Activated CD4-positive, CD25-positive, alpha-beta regulatory T cell (primary cell): ENCODE data around the gene CDH23.

ENCODE experiments used
- DNase-seq, 4 experiments: peaks; one replicate each; lab custom pipeline; 2025; lab: John Stamatoyannopoulos, UW

Gene CDH23

DNA sequence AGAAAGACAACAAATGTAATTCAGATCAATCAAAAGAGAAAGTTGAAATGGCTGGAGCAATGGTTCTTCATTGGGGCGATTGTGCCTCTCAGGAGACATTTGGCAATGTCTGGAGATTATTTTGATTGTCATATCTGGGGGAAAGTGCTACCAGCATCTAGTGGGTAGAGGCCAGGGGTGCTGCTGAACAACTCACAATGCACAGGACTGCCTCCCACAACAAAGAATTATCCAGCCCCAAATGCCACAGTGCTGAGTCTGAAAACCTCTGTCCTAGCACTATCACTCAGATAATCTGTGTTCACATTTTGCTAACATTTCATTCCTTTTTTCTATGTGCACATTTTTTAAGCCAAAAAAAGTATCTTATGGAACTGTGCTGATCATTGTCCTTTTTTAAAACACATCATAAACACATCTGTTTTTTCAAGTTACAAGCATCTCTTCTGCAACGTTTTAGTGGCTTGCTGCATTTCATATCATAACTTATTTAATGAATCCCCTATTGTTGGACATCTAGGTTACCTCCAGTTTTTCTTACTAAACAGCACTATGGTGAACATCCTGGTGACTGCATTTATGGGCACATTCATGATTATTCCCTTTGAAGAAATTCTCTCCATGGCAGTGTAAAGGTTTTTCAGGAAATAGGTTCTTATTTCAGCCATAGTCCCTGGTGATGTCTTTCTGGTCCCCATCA lies 208.7 kb downstream of the CDH23 start:
- DNase-seq, result no peak

DNA sequence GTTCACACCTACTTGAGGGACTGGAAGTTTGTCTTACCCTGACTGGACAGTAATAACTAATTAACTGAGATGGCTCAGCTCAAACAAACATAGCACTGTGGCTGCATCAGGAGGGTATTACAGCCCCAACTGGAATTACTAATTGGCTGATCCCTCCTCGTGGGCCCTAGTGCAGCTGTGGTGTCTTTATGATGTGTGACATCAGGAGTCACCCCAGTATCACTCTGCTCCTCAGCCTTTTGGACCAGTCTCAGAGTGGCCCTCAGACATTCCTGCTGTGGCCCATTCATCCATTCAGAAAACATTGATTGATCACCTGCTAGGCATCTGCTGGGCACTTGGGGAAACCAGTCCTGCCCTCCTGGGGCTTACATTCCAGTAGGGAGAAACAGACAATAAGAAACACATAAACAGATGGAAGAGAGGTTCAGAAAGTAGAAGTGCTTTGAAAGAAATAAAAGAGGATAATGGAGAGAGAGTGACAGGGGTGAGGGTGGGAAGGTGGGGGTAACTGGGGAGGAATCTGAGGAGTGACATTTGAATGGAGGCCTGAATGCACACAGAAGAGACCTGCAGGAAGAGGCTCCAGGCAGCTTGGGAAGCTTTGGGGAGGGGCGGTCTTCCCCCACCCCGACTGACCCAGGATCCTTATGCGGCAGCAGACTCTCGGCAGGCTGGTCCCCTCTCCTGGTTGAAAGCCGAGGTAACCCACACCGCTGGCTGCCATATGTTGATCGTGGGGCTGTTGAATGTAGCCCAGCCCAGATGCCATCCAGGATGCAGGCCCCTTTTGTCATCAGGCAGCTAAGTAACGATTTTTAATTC lies 209.7 kb downstream of the CDH23 start:
- no peak for DNase-seq

DNA sequence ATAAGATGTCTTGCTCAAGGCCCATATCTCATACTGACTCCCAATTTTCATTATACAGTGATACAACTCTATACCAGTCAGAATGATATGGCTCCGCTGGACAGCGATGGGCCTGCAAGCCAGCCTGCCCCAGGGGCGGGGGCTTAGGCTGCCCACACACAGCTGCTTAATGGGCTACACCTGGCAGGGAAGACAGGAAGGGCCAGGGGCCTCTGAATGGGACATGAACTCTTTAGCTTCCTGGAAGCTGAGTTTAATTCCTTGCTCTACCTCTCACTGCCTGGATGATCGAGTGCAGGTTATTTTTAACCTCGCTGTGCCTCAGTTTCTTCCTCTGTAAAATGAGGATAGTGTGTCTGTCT lies 210.3 kb downstream of the CDH23 start:
- no peak for DNase-seq

DNA sequence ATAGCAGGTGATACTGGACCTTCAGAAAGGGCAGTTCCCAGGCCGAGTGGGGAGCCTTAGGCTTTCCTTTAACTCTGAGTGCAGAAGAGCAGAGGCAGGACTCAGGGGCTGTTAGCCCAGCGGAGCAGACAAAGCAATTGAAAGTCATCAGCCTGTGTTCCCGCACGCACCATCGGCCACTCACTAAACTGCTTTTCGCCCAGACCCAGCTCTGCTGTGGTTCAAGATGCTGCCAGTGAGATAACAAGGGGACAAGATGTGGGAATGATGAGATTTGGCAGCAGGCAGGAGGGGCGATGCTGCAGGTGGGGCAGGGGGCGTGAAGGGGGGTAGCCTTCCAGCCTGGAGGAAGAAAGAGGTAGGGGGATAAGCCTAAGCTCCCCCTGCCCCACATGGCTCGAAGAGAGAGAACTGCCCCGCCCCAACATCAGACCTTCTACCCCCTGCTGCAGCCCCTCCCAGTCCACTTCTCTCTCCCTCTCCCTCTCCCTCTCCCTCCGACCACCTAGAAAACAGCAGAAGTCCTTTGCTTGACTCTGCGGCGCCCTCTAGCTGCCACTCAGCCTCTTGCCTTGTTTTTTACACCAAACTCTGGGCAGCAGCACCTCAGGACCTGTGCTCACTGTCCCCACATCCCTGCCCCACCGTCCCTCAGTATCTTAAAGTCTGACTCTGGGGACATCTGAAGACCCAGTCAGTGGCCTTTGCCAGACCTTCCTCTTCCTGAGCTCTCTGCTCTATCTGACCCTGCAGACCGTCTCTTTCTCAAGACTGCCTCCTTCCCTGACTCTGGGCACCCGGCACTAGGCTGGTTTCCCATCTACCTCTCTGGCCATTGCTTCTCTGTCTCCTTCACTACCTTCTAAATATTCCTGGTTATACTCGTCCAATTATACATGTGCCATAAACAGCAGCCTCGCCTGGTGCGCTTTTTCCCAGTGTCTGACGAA lies 212.4 kb downstream of the CDH23 start:
- peak; percentile 9 to 43 (median 22) for DNase-seq

DNA sequence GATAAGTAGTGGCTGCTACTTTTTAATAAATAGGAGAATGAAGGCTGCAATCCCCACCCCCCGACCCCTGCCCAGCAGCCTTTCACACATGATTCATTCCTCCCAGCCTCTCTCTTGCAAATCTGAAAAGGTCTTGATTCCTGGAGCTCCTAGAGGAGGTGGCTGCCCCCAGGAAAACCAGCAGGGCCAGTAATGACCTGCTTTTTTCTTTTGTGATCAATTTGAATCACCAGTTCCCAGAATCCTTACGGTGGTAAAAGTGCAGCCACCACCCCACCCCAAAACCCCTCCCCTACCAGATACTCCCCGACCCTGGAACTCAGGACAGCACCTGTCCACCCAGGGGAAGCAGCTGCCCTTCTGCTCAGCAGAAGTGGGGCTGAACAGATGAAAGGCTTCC lies 213.9 kb downstream of the CDH23 start:
- DNase-seq, result no peak

DNA sequence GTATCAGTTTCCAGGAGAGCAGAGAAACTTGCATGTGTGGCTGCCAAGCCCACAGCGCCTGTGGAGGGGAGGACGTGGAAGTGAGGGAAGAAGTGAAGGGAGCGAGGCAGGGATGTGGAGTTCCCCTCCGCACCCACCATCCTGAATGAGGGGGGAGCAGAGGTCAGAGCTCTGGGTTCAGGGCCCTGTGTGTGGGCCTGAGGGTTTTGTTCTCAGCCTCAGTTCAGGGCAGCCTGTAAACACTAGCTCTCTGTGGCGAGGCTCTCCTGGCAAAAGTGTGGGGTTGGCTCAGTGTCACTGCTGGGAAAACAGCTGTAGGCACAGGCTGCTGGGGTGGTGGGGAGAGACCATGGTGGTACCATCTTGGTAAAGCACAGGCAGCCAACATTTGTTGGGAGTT lies 214.4 kb downstream of the CDH23 start:
- no peak for DNase-seq

DNA sequence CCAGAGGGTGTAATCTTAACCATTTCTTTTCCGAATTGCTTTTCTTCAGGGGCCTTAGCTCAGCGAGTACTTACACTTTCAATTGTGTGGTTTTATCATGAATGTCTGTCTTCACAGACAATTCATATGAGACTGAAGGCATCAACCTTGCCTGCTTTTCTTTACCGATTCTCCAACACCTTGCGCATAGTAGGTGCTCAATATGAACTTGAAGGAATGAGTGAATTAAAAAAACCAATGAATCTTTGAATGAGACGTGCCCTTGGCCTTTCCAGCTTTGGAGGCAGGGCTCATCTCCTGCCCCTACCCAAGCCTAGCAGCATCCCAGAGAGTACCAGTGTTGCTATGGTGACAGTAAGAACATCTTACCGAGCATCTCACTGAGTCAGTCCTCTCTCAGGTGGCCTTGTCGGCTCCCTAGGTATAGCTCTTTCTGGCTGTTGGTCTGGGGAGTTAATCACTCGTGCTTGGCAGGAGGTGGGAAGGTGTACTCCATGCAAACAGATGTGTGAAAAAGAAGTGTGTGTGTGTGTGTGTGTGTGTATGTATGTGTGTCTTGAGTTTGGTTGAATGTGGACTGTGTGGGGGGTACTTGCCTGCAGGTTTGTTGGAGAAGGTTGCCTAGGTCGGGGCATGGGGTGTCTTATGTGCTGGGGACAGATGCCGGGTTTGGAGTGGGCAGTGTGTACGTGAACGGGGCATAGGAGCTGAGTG lies 215.1 kb downstream of the CDH23 start:
- DNase-seq, result no peak

DNA sequence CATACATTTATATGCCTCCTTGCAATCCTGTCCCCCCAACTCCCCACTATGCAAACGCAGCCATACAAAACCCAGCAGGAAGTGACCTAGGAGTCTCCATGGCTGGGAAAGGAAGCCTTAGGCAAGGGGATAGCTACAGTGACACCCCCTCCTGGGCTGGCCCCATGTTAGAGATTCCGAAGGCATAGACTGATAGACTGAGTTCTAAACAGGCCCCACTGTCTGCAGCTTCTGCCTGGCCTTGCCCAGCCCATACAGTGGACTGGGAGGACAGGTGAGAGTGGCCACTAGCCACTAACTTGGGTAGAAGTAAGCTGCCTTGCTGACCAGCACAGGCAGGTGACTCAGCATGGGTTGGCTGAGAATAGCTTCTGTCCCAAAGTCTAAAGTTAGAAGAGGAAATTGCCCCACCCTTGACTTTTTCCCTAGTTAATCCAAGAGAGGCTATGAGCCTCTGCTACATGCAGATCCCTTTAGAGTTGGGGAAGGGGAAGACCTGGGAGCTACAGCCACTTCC lies 216.6 kb downstream of the CDH23 start:
- DNase-seq, result no peak

DNA sequence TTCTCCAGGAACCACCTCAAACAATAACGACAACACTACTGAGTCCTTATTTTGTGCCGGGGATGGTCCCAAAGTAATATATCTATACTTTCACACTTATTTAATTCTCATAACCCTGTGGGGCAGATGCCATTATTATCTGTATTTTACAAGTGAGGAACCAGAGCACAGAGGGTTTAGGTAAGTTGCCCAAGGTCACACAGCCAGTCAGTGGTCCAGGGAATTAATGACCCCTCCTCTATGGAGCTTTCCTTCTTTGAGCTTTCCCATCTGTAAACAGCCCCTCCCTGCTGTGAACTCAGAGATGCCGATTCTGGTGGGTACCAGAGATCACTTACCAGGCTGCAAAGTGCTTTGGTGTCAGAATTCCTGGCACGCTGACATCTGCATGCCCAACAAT lies 217.2 kb downstream of the CDH23 start:
- no peak for DNase-seq

DNA sequence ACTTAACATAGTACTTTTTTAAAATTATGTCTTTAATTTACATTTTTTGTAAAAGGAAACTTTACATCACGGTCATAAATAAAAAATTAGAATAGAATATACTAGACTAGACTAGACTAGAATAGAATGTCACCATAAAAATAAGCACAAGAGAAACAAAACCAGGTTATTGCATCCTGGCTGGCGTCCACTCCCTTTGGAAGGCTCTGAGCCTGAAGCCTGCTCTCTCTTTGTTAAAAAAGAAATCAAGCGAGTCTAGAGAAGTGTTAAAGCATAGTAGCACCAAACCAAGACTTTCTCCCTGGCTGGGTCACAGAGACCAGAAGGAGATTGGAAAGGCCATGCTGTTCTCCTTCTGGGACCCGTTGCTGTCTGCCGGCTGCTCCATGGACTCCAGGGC lies 218.2 kb downstream of the CDH23 start:
- DNase-seq, result no peak

DNA sequence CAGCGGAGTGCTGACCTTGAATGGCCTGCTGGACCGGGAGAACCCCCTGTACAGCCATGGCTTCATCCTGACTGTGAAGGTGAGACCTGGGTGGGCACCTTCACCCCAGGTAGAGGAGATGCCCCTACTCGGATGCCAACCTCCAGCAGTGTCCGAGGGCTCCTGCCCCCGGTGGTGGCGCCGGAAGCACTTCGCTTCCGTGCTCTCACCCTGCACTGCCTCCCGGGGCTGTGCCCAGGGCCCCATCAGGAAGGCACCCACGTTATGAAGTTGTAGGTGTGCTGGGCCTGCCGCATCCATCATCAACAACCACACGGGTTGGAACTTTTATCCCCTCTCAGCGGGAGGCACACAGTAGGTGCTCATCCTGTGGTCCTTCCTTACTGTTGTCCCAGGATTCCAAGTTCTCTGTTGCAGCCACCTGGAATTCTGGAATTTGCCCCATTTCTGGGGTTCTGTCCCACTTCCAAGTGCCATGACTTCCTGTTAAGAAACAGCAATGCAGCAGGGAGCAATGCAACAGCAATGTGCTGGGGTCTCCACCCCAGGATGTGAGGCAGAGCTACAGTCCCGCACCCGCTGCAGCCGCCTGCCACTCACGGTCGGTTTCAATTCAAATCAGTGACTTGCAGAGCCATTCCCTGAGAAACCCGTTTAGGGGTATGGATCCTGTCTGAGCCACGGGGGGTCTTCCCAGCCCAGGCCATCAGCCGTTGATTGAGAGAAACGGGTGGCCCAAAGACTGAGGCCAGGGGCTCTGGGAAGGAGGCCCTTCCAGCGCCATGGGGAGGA lies 219.0 kb downstream of the CDH23 start:
- no peak for DNase-seq

DNA sequence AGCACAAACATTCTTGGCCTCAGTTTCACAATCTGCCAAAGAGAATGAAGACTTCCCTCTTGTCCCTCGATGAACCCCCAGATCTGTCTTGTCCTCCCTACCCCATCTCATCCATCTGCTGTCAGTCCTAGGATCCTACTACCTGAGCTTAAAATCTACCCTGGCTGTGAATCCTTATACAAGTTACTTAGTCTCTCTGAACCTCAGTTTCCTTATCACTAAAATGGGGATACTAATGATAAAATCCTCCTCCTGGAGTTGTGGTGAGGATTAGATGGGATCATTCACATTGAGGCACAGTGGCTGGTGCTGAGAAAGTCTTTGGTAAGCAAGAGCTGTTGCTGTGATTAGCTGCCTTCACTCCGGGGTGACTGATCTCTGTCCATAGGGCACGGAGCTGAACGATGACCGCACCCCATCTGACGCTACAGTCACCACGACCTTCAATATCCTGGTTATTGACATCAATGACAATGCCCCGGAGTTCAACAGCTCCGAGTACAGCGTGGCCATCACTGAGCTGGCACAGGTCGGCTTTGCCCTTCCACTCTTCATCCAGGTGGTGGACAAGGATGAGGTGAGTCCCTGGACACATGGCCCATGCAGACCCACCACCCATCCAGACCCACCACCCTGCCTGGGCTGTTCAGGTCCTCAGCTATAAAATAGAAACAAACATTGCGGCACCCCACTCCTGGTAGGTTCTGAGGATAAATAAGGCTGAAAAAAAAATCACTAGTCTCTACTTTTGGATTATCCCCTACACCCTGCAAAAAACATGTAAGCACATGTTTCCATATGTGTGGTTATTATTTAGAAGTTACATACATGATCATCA lies 220.3 kb downstream of the CDH23 start:
- no peak for DNase-seq

DNA sequence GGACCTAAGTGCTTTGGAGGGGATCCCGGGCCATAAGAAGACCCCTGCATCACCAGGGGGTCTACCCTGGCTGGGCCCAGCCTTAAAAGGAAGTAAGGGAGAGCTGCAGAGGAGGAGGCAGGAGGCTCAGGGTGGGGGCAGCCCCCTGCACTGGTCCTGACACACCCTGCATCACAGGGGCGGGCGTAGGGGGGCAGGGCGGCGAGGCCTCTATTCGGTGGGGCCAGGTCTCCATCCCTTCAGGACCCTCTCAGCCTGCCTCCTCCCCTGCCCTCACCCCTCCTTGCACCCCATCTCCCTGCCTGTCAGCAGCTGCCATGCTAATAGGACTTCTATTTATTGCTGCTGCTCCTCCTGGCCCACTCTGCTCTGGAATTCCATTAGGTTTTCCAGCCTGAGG lies 221.5 kb downstream of the CDH23 start:
- DNase-seq, result no peak

DNA sequence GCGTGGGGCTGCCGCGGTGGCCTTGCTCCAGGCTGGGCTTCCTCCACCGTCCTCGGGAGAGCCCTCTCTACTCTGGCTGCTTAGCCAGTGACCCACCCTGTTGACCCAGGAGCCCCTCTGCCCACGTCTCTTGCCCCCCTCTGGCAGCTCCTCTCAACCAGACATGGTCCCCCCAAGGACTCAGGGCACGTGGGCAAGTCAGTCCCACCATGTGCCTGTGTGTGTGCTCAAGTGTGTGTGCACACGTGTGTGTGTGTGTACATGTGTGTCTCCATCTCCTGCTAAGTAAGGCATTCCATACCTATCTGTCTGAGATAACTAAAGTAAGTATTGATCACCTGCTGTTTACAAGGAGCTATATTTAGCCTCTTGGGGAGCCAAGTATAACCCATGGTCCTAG lies 221.9 kb downstream of the CDH23 start:
- DNase-seq, result no peak

DNA sequence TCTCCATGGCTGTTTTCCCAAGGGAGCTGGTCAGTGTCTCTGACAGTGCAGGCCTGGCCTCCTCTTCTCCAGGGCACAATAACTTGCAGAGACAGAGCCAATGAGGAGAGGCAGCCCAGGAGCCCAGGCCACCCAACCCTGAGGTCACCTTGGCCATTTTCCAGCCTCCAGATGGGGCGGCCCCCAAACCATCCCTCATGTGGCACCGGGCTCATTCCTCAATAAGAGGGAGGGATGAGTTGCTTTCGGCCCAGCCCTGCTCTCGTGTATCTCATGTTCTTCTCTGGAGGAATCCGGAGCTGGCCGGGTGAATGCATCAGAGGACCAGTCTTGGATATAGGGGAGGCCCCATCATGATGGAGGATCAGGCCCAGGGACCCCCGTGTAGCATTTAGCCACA lies 223.9 kb downstream of the CDH23 start:
- DNase-seq, result no peak

DNA sequence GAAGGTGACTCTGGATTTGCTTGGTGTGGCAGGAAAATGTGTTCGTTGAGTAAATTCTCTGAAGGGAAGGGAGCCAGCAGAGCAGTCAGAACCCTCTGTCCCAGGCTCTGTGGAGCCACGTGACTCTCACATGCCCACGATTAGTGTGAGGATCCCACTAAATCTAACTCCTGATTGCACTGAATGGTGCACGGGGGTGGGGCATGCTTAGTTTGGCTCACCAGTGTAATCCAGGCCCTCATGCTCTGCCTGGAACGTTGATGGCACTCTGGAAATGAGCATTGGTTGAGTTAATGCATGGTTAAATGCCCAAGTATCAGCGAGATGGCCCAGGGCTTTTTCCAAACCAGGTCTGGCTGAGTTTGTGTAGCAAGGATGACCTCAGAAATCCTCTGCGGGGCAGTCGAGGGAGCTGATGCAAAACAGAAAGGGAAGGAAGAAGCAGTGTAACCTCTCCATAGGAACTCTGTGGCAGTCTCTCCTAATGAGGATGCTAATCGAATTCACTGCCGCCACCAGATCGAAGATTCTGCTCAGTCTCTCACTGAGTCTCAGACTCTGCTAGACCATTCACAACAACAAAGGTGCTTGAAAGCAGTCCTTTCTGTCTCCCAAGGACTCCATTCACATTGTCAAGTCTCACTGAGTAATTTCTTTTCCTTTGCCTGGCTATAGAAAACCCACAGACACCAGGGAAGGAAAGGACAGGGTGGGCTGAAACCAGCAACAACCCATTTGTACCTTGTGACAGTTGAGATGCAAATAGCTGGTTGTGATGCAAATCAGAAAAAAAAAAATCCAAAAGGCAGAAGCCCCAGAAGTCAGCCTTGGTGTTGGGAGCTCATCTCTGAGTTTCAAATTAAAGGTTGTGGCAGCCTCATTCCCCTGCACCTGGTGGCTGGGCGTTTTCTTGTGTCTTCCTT lies 224.8 kb downstream of the CDH23 start:
- no peak for DNase-seq

DNA sequence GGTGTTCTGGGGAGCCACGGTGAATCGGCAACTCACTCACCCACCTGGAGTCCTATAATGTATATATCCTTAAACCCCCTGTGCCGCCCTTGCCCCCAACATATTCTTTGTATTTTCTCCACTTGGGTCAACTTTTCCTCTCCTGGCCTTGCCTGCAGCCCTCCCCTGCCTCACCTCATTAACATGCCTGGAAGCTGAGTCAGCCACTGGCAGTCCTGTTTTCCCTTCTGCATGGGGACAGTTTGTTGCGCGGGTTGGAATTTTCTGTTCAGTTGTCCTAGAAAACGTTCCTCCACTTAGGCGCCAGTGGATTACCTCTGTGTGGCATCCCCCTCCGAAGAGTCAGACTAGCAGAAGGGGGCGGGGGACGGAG lies 225.4 kb downstream of the CDH23 start:
- DNase-seq, result no peak

DNA sequence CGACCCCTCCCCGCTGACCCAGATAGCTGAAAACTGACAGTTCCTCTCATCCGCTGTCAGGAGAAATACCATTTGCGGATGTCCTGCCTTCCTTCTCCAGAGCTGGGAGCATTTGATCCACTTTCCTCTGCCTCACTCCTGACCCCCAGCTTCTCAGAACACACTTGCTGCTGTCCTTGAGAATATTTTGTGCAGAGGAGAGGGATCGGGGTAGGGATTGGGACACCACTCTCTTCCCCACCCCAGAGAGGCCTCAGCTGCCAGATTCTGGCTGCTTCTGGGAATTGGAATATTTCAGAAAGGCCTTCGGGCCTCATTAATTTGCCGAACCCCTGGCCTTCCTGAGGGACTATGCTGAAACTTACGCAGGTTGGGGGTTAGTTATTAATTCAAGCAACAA lies 225.9 kb downstream of the CDH23 start:
- DNase-seq, result no peak
